ENCODE results near the gene CD300LG.
"Not testable (repeated sequence)": the region's sequence is repeated elsewhere in the genome, so short reads cannot be mapped to it uniquely, and the experiment has no call there.

Gene CD300LG

GRCh38 chr17:43894494-43894893 is 47.5 kb downstream of the CD300LG start:
- not testable (repeated sequence) for H3K4me3 Mint-ChIP-seq; H3K4me1 Mint-ChIP-seq (ENCODE audit: low read depth); H3K9me3 Mint-ChIP-seq; H3K27me3 Mint-ChIP-seq; H3K36me3 Mint-ChIP-seq (ENCODE audit: low read depth); H3K27ac Mint-ChIP-seq

GRCh38 chr17:43897831-43898230 is 50.9 kb downstream of the CD300LG start:
- Mint-ChIP-seq H3K4me1 (ENCODE audit: low read depth) (peaks cover 10% of the 10 kb centered on the region), H3K27me3 (peaks cover 5% of the 10 kb centered on the region), H3K27ac (no peak overlapping the region), H3K4me3 (no peak overlapping the region), H3K36me3 (ENCODE audit: low read depth) (no peaks in the 10 kb centered on the region), H3K9me3 (no peaks in the 10 kb centered on the region)

DNA sequence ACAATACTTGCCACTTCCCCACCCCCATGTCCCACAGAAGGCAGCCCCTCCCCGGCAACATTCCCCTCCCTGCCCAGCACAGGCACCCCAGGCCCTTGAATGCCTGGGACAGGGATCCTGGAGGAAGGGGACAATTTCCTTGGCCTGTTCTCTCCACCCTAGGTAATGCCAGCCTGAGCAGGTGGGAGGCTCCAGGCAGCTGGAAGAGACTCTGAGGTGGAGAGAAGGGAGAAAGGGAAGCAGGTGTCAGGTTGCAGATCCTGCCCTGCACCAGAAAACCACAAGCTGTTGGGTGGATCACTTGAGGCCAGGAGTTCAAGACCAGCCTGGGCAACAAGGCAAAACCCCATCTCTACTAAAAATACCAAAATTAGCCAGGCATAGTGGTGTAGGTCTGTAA is 51.5 kb downstream of the CD300LG start:
- no peak overlapping the region for H3K27ac Mint-ChIP-seq
- H3K4me3 Mint-ChIP-seq, result no peak overlapping the region
- H3K36me3 Mint-ChIP-seq (ENCODE audit: low read depth), result no peaks in the 10 kb centered on the region
- peaks cover 10% of the 10 kb centered on the region for H3K4me1 Mint-ChIP-seq (ENCODE audit: low read depth)
- H3K9me3 Mint-ChIP-seq, result no peaks in the 10 kb centered on the region
- H3K27me3 Mint-ChIP-seq, result peaks cover 5% of the 10 kb centered on the region

DNA sequence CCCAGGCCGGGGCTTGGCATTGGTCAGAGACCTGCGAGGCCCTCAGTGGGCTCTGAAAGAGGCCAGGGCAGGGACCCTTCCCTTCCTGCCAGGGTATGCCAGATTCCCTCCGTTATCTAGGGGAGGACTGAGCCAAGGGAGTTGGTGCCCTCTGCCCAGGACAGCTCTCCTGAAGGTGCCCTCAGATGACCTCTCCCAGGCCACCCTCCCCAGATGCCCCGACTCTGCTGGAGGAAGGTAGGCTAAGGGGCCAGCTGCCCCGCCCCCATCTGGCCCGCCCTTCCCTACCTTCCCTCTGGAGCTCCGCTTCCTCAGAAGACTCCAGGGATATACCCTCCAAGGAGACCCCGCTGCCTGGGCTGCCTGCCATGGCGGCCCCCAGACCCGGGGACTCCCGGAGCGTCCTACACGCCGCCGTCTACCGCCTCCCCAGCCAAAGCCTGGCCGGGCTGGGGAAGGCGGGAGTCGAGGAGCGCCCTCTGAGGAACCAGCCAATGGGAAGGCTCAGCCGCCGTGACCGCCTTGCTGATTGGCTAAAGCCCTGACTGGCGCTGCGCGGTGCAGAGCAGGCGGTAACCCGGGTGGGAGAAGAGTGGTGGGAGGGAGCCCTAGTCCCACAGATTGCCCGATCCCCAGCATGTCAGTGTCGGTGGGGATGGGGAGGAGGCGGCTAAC is 53.3 kb downstream of the CD300LG start:
- peaks cover 10% of the 10 kb centered on the region for H3K4me1 Mint-ChIP-seq (ENCODE audit: low read depth)
- H3K4me3 Mint-ChIP-seq, result peak overlapping the region; percentile 67
- H3K9me3 Mint-ChIP-seq, result no peaks in the 10 kb centered on the region
- H3K27ac Mint-ChIP-seq, result no peak overlapping the region
- H3K36me3 Mint-ChIP-seq (ENCODE audit: low read depth), result no peaks in the 10 kb centered on the region
- peaks cover 14% of the 10 kb centered on the region for H3K27me3 Mint-ChIP-seq

DNA sequence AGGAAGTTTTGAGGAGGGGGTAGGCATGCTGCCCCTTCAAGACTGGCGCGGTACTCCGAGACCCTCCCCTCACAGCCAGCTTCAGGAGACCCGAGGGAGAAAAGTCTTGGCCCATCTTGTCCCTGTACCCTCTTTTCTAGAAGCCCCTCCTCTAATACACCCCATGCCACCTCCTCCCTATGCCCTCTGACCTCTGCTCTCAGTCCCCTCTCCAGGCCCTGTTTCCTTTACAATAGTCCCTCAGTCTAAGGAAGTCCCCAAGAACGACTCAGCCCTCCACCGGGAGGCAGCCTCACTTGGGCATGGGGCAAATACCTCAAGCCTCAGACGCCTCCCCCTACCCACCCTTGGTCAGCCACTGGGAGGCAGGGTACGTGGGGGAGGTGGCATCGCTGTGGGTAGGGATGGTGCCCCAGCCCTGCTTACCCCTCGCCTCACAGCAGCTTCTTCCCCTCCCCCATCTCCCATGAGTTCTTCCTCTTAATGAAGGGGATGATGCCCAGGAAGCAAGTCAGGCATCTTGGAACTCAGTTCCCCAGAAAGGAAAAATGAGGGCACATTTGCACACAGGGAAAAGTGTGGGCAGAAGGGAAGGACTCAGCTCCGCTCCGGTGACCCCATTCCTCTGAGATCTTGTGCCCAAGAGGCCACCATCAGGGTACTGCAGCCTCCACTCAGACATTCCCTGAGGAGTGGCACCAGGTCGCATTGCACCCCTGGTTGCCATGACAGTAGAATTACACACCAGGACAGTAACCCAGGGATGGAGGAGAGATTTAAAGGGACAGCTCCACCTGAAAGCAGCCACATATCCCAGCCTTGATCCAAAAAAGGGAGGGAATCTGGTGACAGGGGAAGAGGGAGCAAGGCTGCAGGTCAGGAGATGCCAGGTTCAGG is 54.1 kb downstream of the CD300LG start:
- Mint-ChIP-seq H3K27me3 (peaks cover 19% of the 10 kb centered on the region), H3K27ac (peak overlapping the region; percentile 21)

GRCh38 chr17:43901861-43902589 is 55.0 kb downstream of the CD300LG start:
- no peak overlapping the region for H3K27ac Mint-ChIP-seq
- H3K9me3 Mint-ChIP-seq, result no peaks in the 10 kb centered on the region
- H3K36me3 Mint-ChIP-seq (ENCODE audit: low read depth), result no peaks in the 10 kb centered on the region
- peaks cover 19% of the 10 kb centered on the region for H3K27me3 Mint-ChIP-seq
- H3K4me3 Mint-ChIP-seq, result no peak overlapping the region
- peaks cover 16% of the 10 kb centered on the region for H3K4me1 Mint-ChIP-seq (ENCODE audit: low read depth)

More for the DNA sequence above, 54.1 kb downstream of the CD300LG start:
- H3K9me3 Mint-ChIP-seq, result no peaks in the 10 kb centered on the region
- peak overlapping the region; percentile 67 for H3K4me3 Mint-ChIP-seq
- peaks cover 10% of the 10 kb centered on the region for H3K4me1 Mint-ChIP-seq (ENCODE audit: low read depth)
- H3K36me3 Mint-ChIP-seq (ENCODE audit: low read depth), result no peaks in the 10 kb centered on the region

- Mint-ChIP-seq H3K4me3 (no peak overlapping the region), H3K36me3 (ENCODE audit: low read depth) (no peaks in the 10 kb centered on the region), H3K27me3 (peaks cover 26% of the 10 kb centered on the region), H3K9me3 (no peaks in the 10 kb centered on the region), H3K4me1 (ENCODE audit: low read depth) (peaks cover 17% of the 10 kb centered on the region), H3K27ac (no peak overlapping the region)
Measured at GRCh38 chr17:43905400-43905984, 58.5 kb downstream of the CD300LG start.

DNA sequence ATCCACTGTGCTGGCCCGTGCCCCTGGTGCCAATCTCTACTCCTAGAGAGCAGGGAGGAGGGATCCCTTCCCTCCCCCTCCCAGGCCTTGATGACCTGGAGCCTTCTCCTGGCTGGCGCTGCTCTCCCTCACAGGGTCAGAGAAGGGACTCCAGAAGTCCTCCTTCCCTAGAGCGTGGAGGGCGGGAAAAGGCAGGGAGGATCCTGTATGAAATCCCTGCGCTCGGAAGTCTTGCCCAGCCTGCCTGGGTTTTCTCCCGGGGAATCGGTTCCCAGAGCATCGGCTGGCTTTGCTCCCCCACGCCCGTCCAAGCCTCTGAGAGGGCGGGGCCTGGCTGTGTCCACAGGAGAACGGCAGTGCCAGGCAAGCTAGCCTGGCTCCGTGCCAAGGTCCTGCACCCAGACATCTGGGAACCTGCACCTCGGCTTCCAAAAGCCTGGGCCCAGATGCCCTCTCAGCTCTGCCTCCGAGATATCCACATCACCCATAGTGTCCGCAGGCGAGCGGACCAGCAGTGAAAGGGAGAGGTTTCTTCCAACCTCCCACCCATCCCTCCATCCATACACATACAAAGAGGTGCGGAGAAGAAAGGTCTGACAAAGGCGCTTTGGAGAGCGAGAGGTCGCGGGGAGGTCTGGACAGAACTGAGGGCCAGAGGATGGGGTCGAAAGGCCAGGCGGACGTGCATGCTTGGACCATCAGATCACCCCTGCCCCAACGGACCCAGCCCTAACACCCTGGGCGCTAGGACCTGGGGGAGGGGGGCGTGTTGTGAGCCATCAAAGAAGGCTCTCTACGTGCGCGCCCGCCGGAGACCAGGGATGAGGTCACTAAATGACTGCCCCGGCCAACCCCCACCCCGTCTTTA is 59.2 kb downstream of the CD300LG start:
- Mint-ChIP-seq H3K36me3 (ENCODE audit: low read depth) (no peaks in the 10 kb centered on the region), H3K4me1 (ENCODE audit: low read depth) (peaks cover 10% of the 10 kb centered on the region), H3K9me3 (no peaks in the 10 kb centered on the region), H3K27ac (no peak overlapping the region), H3K27me3 (peaks cover 26% of the 10 kb centered on the region), H3K4me3 (peak overlapping the region; percentile 47)

GRCh38 chr17:43906951-43907424 is 60.0 kb downstream of the CD300LG start:
- Mint-ChIP-seq H3K9me3 (no peaks in the 10 kb centered on the region), H3K27ac (no peak overlapping the region), H3K36me3 (ENCODE audit: low read depth) (no peaks in the 10 kb centered on the region), H3K27me3 (peaks cover 26% of the 10 kb centered on the region), H3K4me3 (peak overlapping the region; percentile 47), H3K4me1 (ENCODE audit: low read depth) (peaks cover 9% of the 10 kb centered on the region)

- Mint-ChIP-seq H3K4me1 (ENCODE audit: low read depth) (peaks cover 9% of the 10 kb centered on the region), H3K4me3 (peak within 1 kb of the TSS; percentile 47), H3K27me3 (peaks cover 26% of the 10 kb centered on the region), H3K27ac (no peak within 1 kb of the TSS), H3K36me3 (ENCODE audit: low read depth) (no peaks in the 10 kb centered on the region), H3K9me3 (no peaks in the 10 kb centered on the region)
Measured at GRCh38 chr17:43907425-43907981, 60.5 kb downstream of the CD300LG start, which contains the start of gene MPP2. Gene MPP2, minus strand, starts transcription at chr17:43907536. Its CDS starts 3,076 bp downstream, at chr17:43904460.

DNA sequence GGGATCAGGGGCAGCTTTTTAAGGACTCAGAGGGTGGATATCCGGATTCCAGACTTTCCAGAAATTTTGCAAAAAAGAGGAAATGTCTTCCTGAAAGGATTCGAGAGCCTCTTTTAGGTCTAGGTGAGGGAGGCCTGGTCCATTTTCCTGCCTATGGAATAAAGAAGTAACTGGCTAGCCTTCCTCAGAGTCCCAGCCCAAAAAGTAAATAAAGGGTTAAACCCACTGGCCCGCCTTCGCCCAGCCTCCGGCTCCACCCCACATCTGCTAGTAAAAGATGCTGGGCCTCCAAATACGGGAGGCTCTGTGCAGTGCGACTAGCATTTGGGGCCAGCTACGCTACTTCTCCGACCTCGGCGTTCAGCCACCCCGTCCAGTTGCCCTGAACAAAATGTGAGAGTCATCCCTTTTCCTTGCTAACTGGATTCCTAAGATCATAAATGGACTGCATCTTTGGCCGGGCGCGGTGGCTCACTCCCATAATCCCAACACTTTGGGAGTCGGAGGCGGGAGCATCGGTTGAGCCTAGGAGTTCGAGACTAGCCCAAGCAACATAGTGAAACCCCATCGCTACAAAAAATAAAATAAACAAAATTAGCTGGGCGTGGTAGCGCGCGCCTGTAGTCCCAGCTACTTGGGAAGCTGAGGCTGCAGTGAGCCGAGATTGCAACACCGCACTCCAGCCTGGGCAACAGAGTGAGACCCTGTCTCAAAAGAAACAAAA is 61.2 kb downstream of the CD300LG start:
- no peaks in the 10 kb centered on the region for H3K9me3 Mint-ChIP-seq
- H3K36me3 Mint-ChIP-seq (ENCODE audit: low read depth), result no peaks in the 10 kb centered on the region
- H3K27me3 Mint-ChIP-seq, result peaks cover 26% of the 10 kb centered on the region
- H3K4me3 Mint-ChIP-seq, result no peak overlapping the region
- H3K4me1 Mint-ChIP-seq (ENCODE audit: low read depth), result peaks cover 9% of the 10 kb centered on the region
- no peak overlapping the region for H3K27ac Mint-ChIP-seq

DNA sequence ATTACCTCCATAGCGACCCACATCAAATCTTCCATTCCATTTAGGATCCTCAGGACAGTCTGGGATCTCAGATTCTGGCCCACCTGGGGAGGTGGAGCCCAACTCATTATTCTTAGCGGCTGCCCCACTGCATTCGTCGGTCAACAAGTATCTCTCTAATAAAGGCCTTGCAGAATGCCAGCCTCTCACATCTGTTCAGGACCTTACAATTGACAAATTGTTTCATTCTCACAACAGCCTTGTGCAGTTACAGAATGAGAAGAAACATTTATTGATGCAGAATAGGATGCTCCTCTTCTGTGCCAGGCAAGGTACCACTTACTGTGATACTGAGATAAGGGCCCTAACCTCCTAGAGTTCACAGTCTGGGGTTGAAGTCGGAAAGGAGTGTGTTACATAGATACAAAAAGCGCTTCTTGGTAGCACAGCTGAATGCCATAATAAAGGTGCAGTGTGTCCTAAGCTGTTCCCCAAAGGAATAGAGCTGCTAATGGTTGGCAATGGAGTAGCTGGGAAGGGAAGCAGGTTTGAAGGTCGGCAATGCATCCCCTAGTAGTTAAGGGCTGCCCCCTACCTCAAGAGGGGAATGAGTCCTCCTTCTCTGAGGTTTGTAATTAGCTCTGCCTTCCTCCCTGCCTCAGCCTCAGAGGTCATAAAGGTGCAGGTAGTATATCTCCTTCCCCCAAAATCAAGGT is 62.7 kb downstream of the CD300LG start:
- H3K27ac Mint-ChIP-seq, result no peak overlapping the region
- peaks cover 9% of the 10 kb centered on the region for H3K4me1 Mint-ChIP-seq (ENCODE audit: low read depth)
- H3K9me3 Mint-ChIP-seq, result no peaks in the 10 kb centered on the region
- no peaks in the 10 kb centered on the region for H3K36me3 Mint-ChIP-seq (ENCODE audit: low read depth)
- H3K4me3 Mint-ChIP-seq, result no peak overlapping the region
- H3K27me3 Mint-ChIP-seq, result peaks cover 17% of the 10 kb centered on the region

DNA sequence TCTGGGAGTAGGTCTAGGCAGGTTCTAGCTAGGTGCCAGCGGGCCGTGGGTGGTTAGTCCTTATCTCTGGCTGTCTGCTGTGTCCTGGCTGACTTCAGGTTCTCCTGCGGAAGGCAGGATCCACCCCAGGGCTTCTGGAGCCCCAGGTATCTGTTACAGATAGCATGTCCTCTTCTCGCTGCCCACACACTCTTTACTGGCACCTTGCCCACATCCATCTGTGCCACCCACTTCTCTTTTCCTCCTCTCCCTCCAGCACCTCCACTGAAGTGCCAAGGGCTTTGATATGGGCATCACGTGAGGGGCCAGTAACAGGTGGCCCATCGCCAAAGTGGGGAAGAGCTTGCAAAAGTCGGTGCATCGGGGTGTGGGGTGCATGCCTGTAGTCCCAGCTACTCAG is 64.9 kb downstream of the CD300LG start:
- H3K36me3 Mint-ChIP-seq (ENCODE audit: low read depth), result no peaks in the 10 kb centered on the region
- H3K9me3 Mint-ChIP-seq, result peaks cover 4% of the 10 kb centered on the region
- H3K27me3 Mint-ChIP-seq, result peaks cover 7% of the 10 kb centered on the region

More for the DNA sequence above, 64.9 kb downstream of the CD300LG start:
- Mint-ChIP-seq H3K27ac (no peak overlapping the region), H3K4me1 (ENCODE audit: low read depth) (peaks cover 9% of the 10 kb centered on the region), H3K4me3 (no peak overlapping the region)
